HEK293 (cell line): ENCODE measurements around the gene RNF121.

Source experiments
- OVOL3 ChIP-seq: fragments of 450-650 bp; formaldehyde crosslinking; IDR thresholded peaks from 2 replicates; pipeline ENCODE4 v1.5.1; 2016; ENCODE audit warnings: missing biosample characterization, missing genetic modification characterization
- SP2 ChIP-seq: fragments of 450-650 bp; formaldehyde crosslinking; IDR thresholded peaks from 2 replicates; pipeline ENCODE4 v1.5.1; 2016; ENCODE audit warnings: missing biosample characterization, missing genetic modification characterization
- WT1 ChIP-seq: fragments of 450-650 bp; formaldehyde crosslinking; IDR thresholded peaks from 2 replicates; pipeline ENCODE4 v1.5.1; 2016; ENCODE audit warnings: missing biosample characterization, missing genetic modification characterization
- ZNF302 ChIP-seq: fragments of 450-650 bp; formaldehyde crosslinking; IDR thresholded peaks from 2 replicates; pipeline ENCODE4 v1.5.1; 2016; ENCODE audit warnings: missing biosample characterization, missing genetic modification characterization, low read depth
- ZNF670 ChIP-seq: fragments of 450-650 bp; formaldehyde crosslinking; IDR thresholded peaks from 2 replicates; pipeline ENCODE4 v1.5.1; 2016; ENCODE audit warnings: missing biosample characterization, missing genetic modification characterization, low read depth
- ZNF768 ChIP-seq: fragments of 450-650 bp; formaldehyde crosslinking; IDR thresholded peaks from 2 replicates; pipeline ENCODE4 v1.5.1; 2018; ENCODE audit warnings: missing biosample characterization, mild to moderate bottlenecking, missing genetic modification characterization
- TF ChIP-seq, protein P1 (sequence below): IDR thresholded peaks from 2 replicates; pipeline ENCODE4 v1.6.1; 2011; ENCODE audit warnings: mild to moderate bottlenecking, low read depth, low read length, borderline replicate concordance
- TF ChIP-seq, protein P2 (sequence below): fragments of 450-650 bp; formaldehyde crosslinking; IDR thresholded peaks from 2 replicates; pipeline ENCODE4 v1.5.1; 2016; ENCODE audit warnings: missing biosample characterization, missing genetic modification characterization, low read depth
- TF ChIP-seq, protein P3 (sequence below): fragments of 450-650 bp; formaldehyde crosslinking; IDR thresholded peaks from 2 replicates; pipeline ENCODE4 v1.5.1; 2016; ENCODE audit warnings: missing biosample characterization, missing genetic modification characterization
- TF ChIP-seq, protein P4 (sequence below): fragments of 450-650 bp; formaldehyde crosslinking; IDR thresholded peaks from 2 replicates; pipeline ENCODE4 v1.5.0; 2017; ENCODE audit warnings: missing biosample characterization, missing genetic modification characterization, borderline replicate concordance

DNA sequence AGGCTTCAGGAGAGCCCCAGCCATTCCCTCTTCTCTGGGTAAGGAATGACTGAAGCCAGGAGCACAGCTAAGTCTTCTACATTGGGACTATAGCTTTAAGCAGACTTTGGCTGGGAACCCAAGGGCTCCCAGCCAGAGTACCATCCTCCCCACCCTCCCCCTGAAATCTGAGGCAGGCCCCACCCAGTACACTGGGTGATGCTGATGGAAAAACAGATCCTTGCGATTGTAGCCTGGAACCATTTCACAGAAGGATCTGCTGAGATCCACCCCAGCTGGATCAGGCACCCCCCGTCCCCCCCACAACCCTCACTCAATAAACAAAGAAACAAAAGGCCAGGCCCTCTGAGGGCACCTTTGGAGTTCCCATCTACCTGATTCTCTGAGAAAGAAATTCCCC lies 109.6 kb downstream of the RNF121 start:
- TF ChIP-seq, protein P1, sequence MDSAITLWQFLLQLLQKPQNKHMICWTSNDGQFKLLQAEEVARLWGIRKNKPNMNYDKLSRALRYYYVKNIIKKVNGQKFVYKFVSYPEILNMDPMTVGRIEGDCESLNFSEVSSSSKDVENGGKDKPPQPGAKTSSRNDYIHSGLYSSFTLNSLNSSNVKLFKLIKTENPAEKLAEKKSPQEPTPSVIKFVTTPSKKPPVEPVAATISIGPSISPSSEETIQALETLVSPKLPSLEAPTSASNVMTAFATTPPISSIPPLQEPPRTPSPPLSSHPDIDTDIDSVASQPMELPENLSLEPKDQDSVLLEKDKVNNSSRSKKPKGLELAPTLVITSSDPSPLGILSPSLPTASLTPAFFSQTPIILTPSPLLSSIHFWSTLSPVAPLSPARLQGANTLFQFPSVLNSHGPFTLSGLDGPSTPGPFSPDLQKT = no peak
- TF ChIP-seq OVOL3 (no peak), WT1 (tag by site-specific recombination) (no peak), ZNF302 (no peak), ZNF768 (tag by site-specific recombination) (no peak), SP2 (tag by site-specific recombination) (no peak), ZNF670 (tag by site-specific recombination) (no peak)
- TF ChIP-seq, protein P2, sequence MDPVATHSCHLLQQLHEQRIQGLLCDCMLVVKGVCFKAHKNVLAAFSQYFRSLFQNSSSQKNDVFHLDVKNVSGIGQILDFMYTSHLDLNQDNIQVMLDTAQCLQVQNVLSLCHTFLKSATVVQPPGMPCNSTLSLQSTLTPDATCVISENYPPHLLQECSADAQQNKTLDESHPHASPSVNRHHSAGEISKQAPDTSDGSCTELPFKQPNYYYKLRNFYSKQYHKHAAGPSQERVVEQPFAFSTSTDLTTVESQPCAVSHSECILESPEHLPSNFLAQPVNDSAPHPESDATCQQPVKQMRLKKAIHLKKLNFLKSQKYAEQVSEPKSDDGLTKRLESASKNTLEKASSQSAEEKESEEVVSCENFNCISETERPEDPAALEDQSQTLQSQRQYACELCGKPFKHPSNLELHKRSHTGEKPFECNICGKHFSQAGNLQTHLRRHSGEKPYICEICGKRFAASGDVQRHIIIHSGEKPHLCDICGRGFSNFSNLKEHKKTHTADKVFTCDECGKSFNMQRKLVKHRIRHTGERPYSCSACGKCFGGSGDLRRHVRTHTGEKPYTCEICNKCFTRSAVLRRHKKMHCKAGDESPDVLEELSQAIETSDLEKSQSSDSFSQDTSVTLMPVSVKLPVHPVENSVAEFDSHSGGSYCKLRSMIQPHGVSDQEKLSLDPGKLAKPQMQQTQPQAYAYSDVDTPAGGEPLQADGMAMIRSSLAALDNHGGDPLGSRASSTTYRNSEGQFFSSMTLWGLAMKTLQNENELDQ (tag by site-specific recombination) = no peak
- TF ChIP-seq, protein P3, sequence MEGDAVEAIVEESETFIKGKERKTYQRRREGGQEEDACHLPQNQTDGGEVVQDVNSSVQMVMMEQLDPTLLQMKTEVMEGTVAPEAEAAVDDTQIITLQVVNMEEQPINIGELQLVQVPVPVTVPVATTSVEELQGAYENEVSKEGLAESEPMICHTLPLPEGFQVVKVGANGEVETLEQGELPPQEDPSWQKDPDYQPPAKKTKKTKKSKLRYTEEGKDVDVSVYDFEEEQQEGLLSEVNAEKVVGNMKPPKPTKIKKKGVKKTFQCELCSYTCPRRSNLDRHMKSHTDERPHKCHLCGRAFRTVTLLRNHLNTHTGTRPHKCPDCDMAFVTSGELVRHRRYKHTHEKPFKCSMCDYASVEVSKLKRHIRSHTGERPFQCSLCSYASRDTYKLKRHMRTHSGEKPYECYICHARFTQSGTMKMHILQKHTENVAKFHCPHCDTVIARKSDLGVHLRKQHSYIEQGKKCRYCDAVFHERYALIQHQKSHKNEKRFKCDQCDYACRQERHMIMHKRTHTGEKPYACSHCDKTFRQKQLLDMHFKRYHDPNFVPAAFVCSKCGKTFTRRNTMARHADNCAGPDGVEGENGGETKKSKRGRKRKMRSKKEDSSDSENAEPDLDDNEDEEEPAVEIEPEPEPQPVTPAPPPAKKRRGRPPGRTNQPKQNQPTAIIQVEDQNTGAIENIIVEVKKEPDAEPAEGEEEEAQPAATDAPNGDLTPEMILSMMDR (tag by site-specific recombination) = no peak
- TF ChIP-seq, protein P4, sequence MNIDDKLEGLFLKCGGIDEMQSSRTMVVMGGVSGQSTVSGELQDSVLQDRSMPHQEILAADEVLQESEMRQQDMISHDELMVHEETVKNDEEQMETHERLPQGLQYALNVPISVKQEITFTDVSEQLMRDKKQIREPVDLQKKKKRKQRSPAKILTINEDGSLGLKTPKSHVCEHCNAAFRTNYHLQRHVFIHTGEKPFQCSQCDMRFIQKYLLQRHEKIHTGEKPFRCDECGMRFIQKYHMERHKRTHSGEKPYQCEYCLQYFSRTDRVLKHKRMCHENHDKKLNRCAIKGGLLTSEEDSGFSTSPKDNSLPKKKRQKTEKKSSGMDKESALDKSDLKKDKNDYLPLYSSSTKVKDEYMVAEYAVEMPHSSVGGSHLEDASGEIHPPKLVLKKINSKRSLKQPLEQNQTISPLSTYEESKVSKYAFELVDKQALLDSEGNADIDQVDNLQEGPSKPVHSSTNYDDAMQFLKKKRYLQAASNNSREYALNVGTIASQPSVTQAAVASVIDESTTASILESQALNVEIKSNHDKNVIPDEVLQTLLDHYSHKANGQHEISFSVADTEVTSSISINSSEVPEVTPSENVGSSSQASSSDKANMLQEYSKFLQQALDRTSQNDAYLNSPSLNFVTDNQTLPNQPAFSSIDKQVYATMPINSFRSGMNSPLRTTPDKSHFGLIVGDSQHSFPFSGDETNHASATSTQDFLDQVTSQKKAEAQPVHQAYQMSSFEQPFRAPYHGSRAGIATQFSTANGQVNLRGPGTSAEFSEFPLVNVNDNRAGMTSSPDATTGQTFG (tag by site-specific recombination) = no peak
